Osteoblast (primary cell): Measurements from ENCODE around the gene ZNF32. TPM values are rescaled to one million over a fixed set of nuclear protein-coding genes. Genes with fewer than 3 reads are reported as not detected.

Experiments
- DNase-seq: peaks from one replicate; pipeline ENCODE4 v3.0.0; 2011; ENCODE audit warnings: low spot score, mixed read lengths; ENCODE audit not compliant: insufficient read length; ENCODE audit errors: missing footprints
- H2AFZ ChIP-seq: 2 replicates; pipeline ENCODE4 v1.6.0; 2011; ENCODE audit warnings: mild to moderate bottlenecking, low read length
- H3K27ac ChIP-seq: 2 replicates; pipeline ENCODE4 v1.5.1; 2011; ENCODE audit warnings: mild to moderate bottlenecking, low read depth, low read length, moderate library complexity
- H3K27me3 ChIP-seq: 2 replicates; pipeline ENCODE4 v1.6.0; 2012; ENCODE audit warnings: mild to moderate bottlenecking, control low read depth, inconsistent platforms, low read length, moderate library complexity; ENCODE audit not compliant: insufficient read depth
- H3K36me3 ChIP-seq: 2 replicates; pipeline ENCODE4 v1.5.1; 2011; ENCODE audit warnings: mild to moderate bottlenecking, low read length, control low read depth, moderate library complexity; ENCODE audit not compliant: insufficient read depth
- H3K4me1 ChIP-seq: 2 replicates; pipeline ENCODE4 v1.5.1; 2011; ENCODE audit warnings: mild to moderate bottlenecking, low read length, control low read depth, moderate library complexity; ENCODE audit not compliant: insufficient read depth
- H3K4me2 ChIP-seq: 2 replicates; pipeline ENCODE4 v1.6.0; 2011; ENCODE audit warnings: mild to moderate bottlenecking, low read length; ENCODE audit not compliant: insufficient read depth
- H3K4me3 ChIP-seq: fragments of 200-600 bp; sonication (generic); 3 replicates; pipeline ENCODE4 v1.5.1; 2012; ENCODE audit warnings: mild to moderate bottlenecking, low read length, inconsistent platforms; ENCODE audit not compliant: insufficient read depth
- H3K79me2 ChIP-seq: 2 replicates; pipeline ENCODE4 v1.6.0; 2012; ENCODE audit warnings: mild to moderate bottlenecking, low read length, control low read depth, inconsistent platforms; ENCODE audit not compliant: insufficient read depth
- H3K9me3 ChIP-seq: 2 replicates; pipeline ENCODE4 v1.5.1; 2011; ENCODE audit warnings: low read depth, low read length, control low read depth
- H4K20me1 ChIP-seq: 2 replicates; pipeline ENCODE4 v1.6.0; 2012; ENCODE audit warnings: mild to moderate bottlenecking, low read length, control low read depth; ENCODE audit not compliant: insufficient read depth
- total RNA-seq: library from RNA; depleted of rRNA; stranded (reverse); fragments of >200 nt; gene quantifications from 2 replicates; pipeline ENCODE4 v1.2.3, GENCODE V29; 2012
- TF ChIP-seq, protein P1 (sequence below): IDR thresholded peaks from 2 replicates; pipeline ENCODE4 v1.5.1; 2011; ENCODE audit warnings: mild to moderate bottlenecking, low read depth, low read length, moderate library complexity; ENCODE audit errors: extremely low read depth

The ZNF32 gene
- total RNA-seq, 1 donor: 34.7 TPM

GRCh38 chr10:43688348-43688892 is 39.7 kb upstream of the ZNF32 start:
- no peaks in the 10 kb centered on the region for H4K20me1 ChIP-seq
- H3K9me3 ChIP-seq: no peaks in the 10 kb centered on the region
- TF ChIP-seq, protein P1, sequence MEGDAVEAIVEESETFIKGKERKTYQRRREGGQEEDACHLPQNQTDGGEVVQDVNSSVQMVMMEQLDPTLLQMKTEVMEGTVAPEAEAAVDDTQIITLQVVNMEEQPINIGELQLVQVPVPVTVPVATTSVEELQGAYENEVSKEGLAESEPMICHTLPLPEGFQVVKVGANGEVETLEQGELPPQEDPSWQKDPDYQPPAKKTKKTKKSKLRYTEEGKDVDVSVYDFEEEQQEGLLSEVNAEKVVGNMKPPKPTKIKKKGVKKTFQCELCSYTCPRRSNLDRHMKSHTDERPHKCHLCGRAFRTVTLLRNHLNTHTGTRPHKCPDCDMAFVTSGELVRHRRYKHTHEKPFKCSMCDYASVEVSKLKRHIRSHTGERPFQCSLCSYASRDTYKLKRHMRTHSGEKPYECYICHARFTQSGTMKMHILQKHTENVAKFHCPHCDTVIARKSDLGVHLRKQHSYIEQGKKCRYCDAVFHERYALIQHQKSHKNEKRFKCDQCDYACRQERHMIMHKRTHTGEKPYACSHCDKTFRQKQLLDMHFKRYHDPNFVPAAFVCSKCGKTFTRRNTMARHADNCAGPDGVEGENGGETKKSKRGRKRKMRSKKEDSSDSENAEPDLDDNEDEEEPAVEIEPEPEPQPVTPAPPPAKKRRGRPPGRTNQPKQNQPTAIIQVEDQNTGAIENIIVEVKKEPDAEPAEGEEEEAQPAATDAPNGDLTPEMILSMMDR: no peak
- no peak overlapping the region for H3K4me3 ChIP-seq
- no peaks in the 10 kb centered on the region for H3K27me3 ChIP-seq
- no peak overlapping the region for H3K27ac ChIP-seq
- no peak overlapping the region for H2AFZ ChIP-seq
- no peaks in the 10 kb centered on the region for H3K36me3 ChIP-seq
- H3K79me2 ChIP-seq: no peaks in the 10 kb centered on the region
- no peak for DNase-seq
- peaks cover 25% of the 10 kb centered on the region for H3K4me1 ChIP-seq
- no peak overlapping the region for H3K4me2 ChIP-seq

DNA sequence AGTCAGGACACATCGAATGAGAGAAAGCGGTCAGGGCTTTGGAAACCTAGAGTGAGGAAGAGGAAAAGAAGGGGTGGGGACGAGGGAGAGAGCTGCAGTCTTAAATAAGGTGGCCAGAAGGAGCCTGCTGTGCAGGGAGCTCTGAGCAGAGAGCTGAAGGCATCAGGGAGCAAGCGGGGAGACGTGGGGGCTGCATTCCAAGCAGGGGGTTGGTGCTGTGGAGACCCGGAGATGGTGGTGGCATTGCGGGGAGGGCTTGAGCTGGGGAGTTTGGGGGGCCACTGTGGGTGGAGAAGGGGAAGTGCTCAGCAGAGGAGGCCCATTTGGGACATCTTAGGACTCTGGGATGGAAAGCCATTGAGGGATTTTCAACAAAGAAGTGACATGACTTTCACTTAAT is 38.7 kb upstream of the ZNF32 start:
- Histone ChIP-seq H3K36me3 (no peaks in the 10 kb centered on the region), H3K9me3 (no peaks in the 10 kb centered on the region), H3K27me3 (no peaks in the 10 kb centered on the region), H3K27ac (no peak overlapping the region), H2AFZ (no peak overlapping the region), H3K79me2 (no peaks in the 10 kb centered on the region), H3K4me3 (no peak overlapping the region), H3K4me2 (no peak overlapping the region), H3K4me1 (peaks cover 32% of the 10 kb centered on the region), H4K20me1 (no peaks in the 10 kb centered on the region)
- TF ChIP-seq, protein P1: no peak
- DNase-seq: no peak

- H3K27me3 ChIP-seq: no peaks in the 10 kb centered on the region
- TF ChIP-seq, protein P1: no peak
Observed at GRCh38 chr10:43686414-43686813, 37.7 kb upstream of the ZNF32 start.

DNA sequence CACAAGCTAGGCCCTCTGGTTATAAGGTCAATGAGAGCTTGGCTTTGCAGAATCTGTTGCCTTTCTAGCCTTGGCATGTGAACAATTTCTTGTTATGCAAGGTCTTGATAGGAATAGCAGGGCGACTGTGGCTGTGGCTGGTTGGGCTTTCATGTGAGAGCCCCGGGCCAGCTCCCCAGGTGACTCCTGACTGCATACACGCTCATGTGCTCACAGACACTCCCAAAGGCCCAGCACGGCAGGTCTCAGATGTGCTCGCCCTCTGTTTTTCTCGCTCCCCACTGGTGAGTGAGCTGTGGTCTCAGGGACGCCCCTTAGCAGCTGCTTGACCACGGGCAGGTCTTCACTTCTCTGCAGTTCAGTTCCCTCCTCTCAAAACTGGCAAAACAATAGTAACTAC is 37.1 kb upstream of the ZNF32 start:
- peaks cover 16% of the 10 kb centered on the region for H3K4me1 ChIP-seq
- TF ChIP-seq, protein P1: no peak
- no peak overlapping the region for H3K27ac ChIP-seq
- no peak overlapping the region for H3K4me2 ChIP-seq
- H3K27me3 ChIP-seq: no peaks in the 10 kb centered on the region
- H3K36me3 ChIP-seq: no peaks in the 10 kb centered on the region
- no peaks in the 10 kb centered on the region for H3K79me2 ChIP-seq
- no peak for DNase-seq
- no peaks in the 10 kb centered on the region for H3K9me3 ChIP-seq
- H3K4me3 ChIP-seq: no peak overlapping the region
- H4K20me1 ChIP-seq: no peaks in the 10 kb centered on the region
- no peak overlapping the region for H2AFZ ChIP-seq

More at GRCh38 chr10:43686414-43686813, 37.7 kb upstream of the ZNF32 start:
- Histone ChIP-seq H3K9me3 (no peaks in the 10 kb centered on the region), H3K27ac (no peak overlapping the region), H2AFZ (no peak overlapping the region), H3K4me1 (peaks cover 23% of the 10 kb centered on the region), H3K4me3 (no peak overlapping the region), H3K4me2 (no peak overlapping the region), H4K20me1 (no peaks in the 10 kb centered on the region), H3K79me2 (no peaks in the 10 kb centered on the region), H3K36me3 (no peaks in the 10 kb centered on the region)
- no peak for DNase-seq
